Erythroblast (primary cell): Measurements from ENCODE around the gene RTL5.

ENCODE experiments used
- GATA1 ChIP-seq: IDR thresholded peaks from 2 replicates; pipeline ENCODE4 v1.6.1; 2011; ENCODE audit warnings: low read depth, mild to moderate bottlenecking, control low read depth, low read length, moderate library complexity
- POLR2A ChIP-seq: IDR thresholded peaks from 2 replicates; pipeline ENCODE4 v1.6.1; 2011; ENCODE audit warnings: mild to moderate bottlenecking, low read length

DNA sequence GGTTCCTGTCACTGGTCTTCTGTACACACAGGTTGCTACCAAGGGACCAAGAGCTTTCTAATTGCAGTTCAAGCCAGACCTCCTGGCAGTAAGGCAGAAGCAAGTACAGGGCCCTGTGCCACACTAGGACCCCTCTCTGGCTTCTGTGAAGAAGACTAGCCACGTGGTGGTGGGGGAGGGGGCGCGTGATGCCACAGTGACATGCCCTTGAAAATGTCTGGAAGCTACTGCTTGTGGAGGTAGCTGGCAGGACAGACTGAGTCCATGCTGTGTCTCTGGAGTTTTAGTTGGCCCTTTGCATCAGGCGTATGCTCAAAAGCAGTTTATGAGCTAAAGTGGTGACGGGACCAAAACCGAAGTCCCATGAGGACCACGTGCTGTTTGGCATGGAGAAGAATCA lies 50.9 kb downstream of the RTL5 start:
- no peak for TF ChIP-seq POLR2A
- TF ChIP-seq GATA1 = no peak
